A549 (cell line): ENCODE results near the gene FIGN. TPM values are rescaled to one million over a fixed set of nuclear protein-coding genes. Genes with fewer than 3 reads are reported as not detected.

ENCODE experiments used
- ATAC-seq, 2 experiments: fragments of 200-7000 bp in 1 of 2; fragments of >200 bp in 1 of 2; cut with Nextera tagmentation in 1 of 2; cut with Tn5 transposase in 1 of 2; 3 replicates each; pipeline versions ENCODE4 v1.8.0 to v1.9.1; 2018 to 2020; ENCODE audit warnings: mild to moderate bottlenecking in 1 of 2, moderate library complexity in 1 of 2
- CTCF ChIA-PET: fragments of 300-600 bp; sonication (Branson Sonifier 250); formaldehyde crosslinking; extraction: SDS; loops from one replicate; lab custom pipeline; 2021; ENCODE audit warnings: antibody characterized with exemption, inconsistent platforms; lab: Yijun Ruan, JAX
- POLR2A ChIA-PET: fragments of 350-600 bp; formaldehyde crosslinking; extraction: SDS; loops from one replicate; lab custom pipeline; 2021; ENCODE audit warnings: antibody characterized with exemption, inconsistent platforms; lab: Yijun Ruan, JAX
- DNase-seq, 2 experiments: peaks; one replicate each; pipeline versions ENCODE4 v3.0.0 to v3.0.0-alpha.2; 2011 to 2016; ENCODE audit warnings: low read depth in 1 of 2, low spot score in 1 of 2
- FAIRE-seq: peaks from 2 replicates; lab custom pipeline; 2011; peaks lifted over from hg19 to GRCh38; lab: Jason Lieb, UNC
- H3K27ac ChIP-seq, 2 experiments: fragments of >200 bp; sonication (Bioruptor Twin); formaldehyde crosslinking; 3 replicates each; pipeline ENCODE4 v1.5.1; 2016 to 2017
- H3K4me1 ChIP-seq: fragments of >200 bp; sonication (Bioruptor Twin); formaldehyde crosslinking; 3 replicates; pipeline ENCODE4 v1.6.1; 2016
- H3K4me2 ChIP-seq: fragments of >200 bp; sonication (Bioruptor Twin); formaldehyde crosslinking; 3 replicates; pipeline ENCODE4 v1.6.1; 2016
- H3K4me3 ChIP-seq: fragments of >200 bp; sonication (Bioruptor Twin); formaldehyde crosslinking; 3 replicates; pipeline ENCODE4 v1.5.1; 2016
- H3K9me3 ChIP-seq: fragments of >200 bp; sonication (Bioruptor Twin); formaldehyde crosslinking; 3 replicates; pipeline ENCODE4 v1.6.1; 2016
- ATOH8 ChIP-seq: fragments of 250-450 bp; sonication (Bioruptor Pico); IDR thresholded peaks from 2 replicates; pipeline ENCODE4 v1.5.0; 2020; ENCODE audit warnings: low read depth, mild to moderate bottlenecking, moderate library complexity
- CEBPB ChIP-seq, 2 experiments: fragments of >200 bp in 1 of 2; sonication (Bioruptor Twin) in 1 of 2; formaldehyde crosslinking in 1 of 2; IDR thresholded peaks; 2 replicates each; pipeline ENCODE4 v1.6.1; 2012 to 2016
- E2F6 ChIP-seq: IDR thresholded peaks from 2 replicates; pipeline ENCODE4 v1.6.1; 2012; ENCODE audit warnings: low read depth, borderline replicate concordance
- EHF ChIP-seq: fragments of 250-450 bp; sonication (Bioruptor Pico); IDR thresholded peaks from 2 replicates; pipeline ENCODE4 v1.5.0; 2020; ENCODE audit warnings: mild to moderate bottlenecking
- EHMT2 ChIP-seq: fragments of 200-600 bp; sonication (generic); IDR thresholded peaks from 2 replicates; pipeline ENCODE4 v1.6.1; 2016; ENCODE audit warnings: antibody characterized with exemption, low read depth, mild to moderate bottlenecking, moderate library complexity
- ELK1 ChIP-seq: fragments of 150-350 bp; IDR thresholded peaks from 2 replicates; pipeline ENCODE4 v1.6.1; 2014; ENCODE audit warnings: low read depth, mild to moderate bottlenecking, low read length
- ESRRA ChIP-seq: fragments of 150-350 bp; IDR thresholded peaks from 2 replicates; pipeline ENCODE4 v1.6.1; 2014; ENCODE audit warnings: mild to moderate bottlenecking, low read length, borderline replicate concordance
- GATA3 ChIP-seq: IDR thresholded peaks from 2 replicates; pipeline ENCODE4 v1.6.1; 2012; ENCODE audit warnings: borderline replicate concordance
- HDAC2 ChIP-seq: fragments of 200-600 bp; sonication (generic); IDR thresholded peaks from 2 replicates; pipeline ENCODE4 v1.6.1; 2016
- HOXB13 ChIP-seq: fragments of 250-450 bp; sonication (Bioruptor Pico); IDR thresholded peaks from 2 replicates; pipeline ENCODE4 v1.5.0; 2020; ENCODE audit warnings: low read depth, mild to moderate bottlenecking, moderate library complexity
- HOXB5 ChIP-seq: fragments of 250-450 bp; sonication (Bioruptor Pico); IDR thresholded peaks from 2 replicates; pipeline ENCODE4 v1.5.0; 2020; ENCODE audit warnings: mild to moderate bottlenecking, moderate library complexity
- KDM1A ChIP-seq: fragments of 200-600 bp; sonication (generic); IDR thresholded peaks from 2 replicates; pipeline ENCODE4 v1.6.1; 2016; ENCODE audit warnings: low read depth, mild to moderate bottlenecking
- KDM5A ChIP-seq: fragments of 200-600 bp; sonication (generic); IDR thresholded peaks from 2 replicates; pipeline ENCODE4 v1.6.1; 2016; ENCODE audit warnings: antibody characterized with exemption, mild to moderate bottlenecking
- NPAS2 ChIP-seq: fragments of 250-450 bp; sonication (Bioruptor Pico); IDR thresholded peaks from 2 replicates; pipeline ENCODE4 v1.8.0; 2022; ENCODE audit warnings: mild to moderate bottlenecking, moderate library complexity, borderline replicate concordance
- RAD21 ChIP-seq, 2 experiments: fragments of >200 bp in 1 of 2; sonication (Bioruptor Twin) in 1 of 2; formaldehyde crosslinking in 1 of 2; IDR thresholded peaks in 1 of 2; conservative IDR thresholded peaks in 1 of 2; 2 replicates in 1 of 2; 3 replicates in 1 of 2; pipeline ENCODE4 v1.6.1; 2012 to 2018; ENCODE audit warnings: inconsistent platforms in 1 of 2
- RARB ChIP-seq: fragments of 250-450 bp; sonication (Bioruptor Pico); IDR thresholded peaks from 2 replicates; pipeline ENCODE4 v1.8.0; 2021; ENCODE audit warnings: mild to moderate bottlenecking, moderate library complexity
- RCOR1 ChIP-seq: fragments of 150-350 bp; IDR thresholded peaks from 2 replicates; pipeline ENCODE4 v1.6.1; 2014; ENCODE audit warnings: antibody characterized with exemption, low read length, low read depth
- REST ChIP-seq: fragments of 200-600 bp; sonication (generic); IDR thresholded peaks from 2 replicates; pipeline ENCODE4 v1.6.1; 2016; ENCODE audit warnings: antibody characterized with exemption, mild to moderate bottlenecking, moderate library complexity
- SMC3 ChIP-seq: fragments of >200 bp; sonication (Bioruptor Twin); formaldehyde crosslinking; IDR thresholded peaks from 3 replicates; pipeline ENCODE4 v1.6.1; 2018; ENCODE audit warnings: inconsistent platforms
- SREBF2 ChIP-seq: fragments of 450-650 bp; IDR thresholded peaks from 2 replicates; pipeline ENCODE4 v1.6.1; 2014; ENCODE audit warnings: mild to moderate bottlenecking, moderate library complexity
- ZC3H11A ChIP-seq: fragments of 450-650 bp; IDR thresholded peaks from 2 replicates; pipeline ENCODE4 v1.6.1; 2014; ENCODE audit warnings: antibody characterized with exemption, mild to moderate bottlenecking
- WGBS: methylation state at CpG from one replicate; pipeline ENCODE4 v1.1.6; 2017; ENCODE audit errors: missing lambda C conversion rate; 5-methylcytosine and 5-hydroxymethylcytosine counted together
- polyA plus RNA-seq, 4 experiments: library from polyadenylated mRNA; depleted of rRNA in 3 of 4; stranded (reverse); fragments of >200 nt; fragmentation: RNase III in 1 of 4; extraction: RNeasy Plus Mini Kit Qiagen cat#74134 plus additional on column Dnase treatment in 1 of 4; gene quantifications; 2 replicates in 3 of 4; 3 replicates in 1 of 4; pipeline ENCODE4 v1.2.3, GENCODE V29; 2011 to 2017

Gene FIGN
- polyA plus RNA-seq, 2 of the 4 experiments (the other 2 are of a cell fraction): 1.9 to 3.8 TPM

- FAIRE-seq (no peak), DNase-seq (no peak), ATAC-seq (no peak)
- 59% methylated on average over 5 of the region's 5 CpGs for WGBS
- Histone ChIP-seq H3K27ac (no peak overlapping the region), H3K4me1 (peaks cover 15% of the 10 kb centered on the region), H3K4me2 (peak overlapping the region; percentile 32; the same call in 1 of the 3 replicates), H3K4me3 (no peak overlapping the region), H3K9me3 (no peaks in the 10 kb centered on the region)
- ChIA-PET POLR2A (no interaction called here), CTCF (no interaction called here)
- no peak for TF ChIP-seq E2F6
- TF ChIP-seq KDM5A: no peak
- TF ChIP-seq RAD21 (conservative IDR thresholded peaks at IDR 0.05 in 1 of 2, IDR thresholded peaks at IDR 0.05 in 1 of 2): no peak
- no peak for TF ChIP-seq SREBF2
- no peak for TF ChIP-seq SMC3
- TF ChIP-seq ESRRA: no peak
Measured at GRCh38 chr2:163717515-163717914, 18.3 kb downstream of the FIGN start.

GRCh38 chr2:163716101-163716500 lies 19.7 kb downstream of the FIGN start:
- ATAC-seq (no peak), DNase-seq (no peak), FAIRE-seq (no peak)
- Histone ChIP-seq H3K4me1 (peaks cover 15% of the 10 kb centered on the region), H3K9me3 (no peaks in the 10 kb centered on the region), H3K27ac (no peak overlapping the region), H3K4me3 (no peak overlapping the region), H3K4me2 (no peak overlapping the region)
- no peak for TF ChIP-seq EHF (CRISPR knock-in tag)
- TF ChIP-seq REST: no peak
- no peak for TF ChIP-seq GATA3
- TF ChIP-seq ATOH8 (CRISPR knock-in tag): no peak
- WGBS: 88% methylated on average over 2 of the region's 2 CpGs
- CTCF ChIA-PET: no interaction called here
- POLR2A ChIA-PET: no interaction called here

- H3K4me3 ChIP-seq: no peak overlapping the region
- ChIA-PET POLR2A (no interaction called here), CTCF (no interaction called here)
- FAIRE-seq: no peak
- no peak overlapping the region for H3K27ac ChIP-seq
- DNase-seq: no peak
- H3K4me1 ChIP-seq: peaks cover 15% of the 10 kb centered on the region
- H3K4me2 ChIP-seq: no peak overlapping the region
- H3K9me3 ChIP-seq: no peaks in the 10 kb centered on the region
- no peak for ATAC-seq
- 93% methylated on average over 1 of the region's 1 CpG for WGBS
- TF ChIP-seq HOXB13 (CRISPR knock-in tag) (no peak), HOXB5 (no peak)
- TF ChIP-seq, all 56 proteins: peak for 0
Measured at GRCh38 chr2:163715668-163716067, 20.1 kb downstream of the FIGN start.

GRCh38 chr2:163715199-163715598 lies 20.6 kb downstream of the FIGN start:
- peaks cover 15% of the 10 kb centered on the region for H3K4me1 ChIP-seq
- H3K27ac ChIP-seq: no peak overlapping the region
- DNase-seq (no peak), ATAC-seq (no peak), FAIRE-seq (no peak)
- H3K4me2 ChIP-seq: no peak overlapping the region
- CTCF ChIA-PET: no interaction called here
- H3K4me3 ChIP-seq: no peak overlapping the region
- POLR2A ChIA-PET: no interaction called here
- H3K9me3 ChIP-seq: no peaks in the 10 kb centered on the region
- WGBS: 88% methylated on average over 8 of the region's 8 CpGs
- TF ChIP-seq RCOR1: no peak
- no peak for TF ChIP-seq KDM1A
- TF ChIP-seq NPAS2 (CRISPR knock-in tag): no peak
- no peak for TF ChIP-seq CEBPB (IDR thresholded peaks at IDR 0.05)
- no peak for TF ChIP-seq ZC3H11A
- no peak for TF ChIP-seq ELK1
- no peak for TF ChIP-seq EHMT2
- TF ChIP-seq HDAC2: no peak
- no peak for TF ChIP-seq RARB
- no peak for TF ChIP-seq REST
